Measurements from ENCODE around the gene C1orf226.

DNA sequence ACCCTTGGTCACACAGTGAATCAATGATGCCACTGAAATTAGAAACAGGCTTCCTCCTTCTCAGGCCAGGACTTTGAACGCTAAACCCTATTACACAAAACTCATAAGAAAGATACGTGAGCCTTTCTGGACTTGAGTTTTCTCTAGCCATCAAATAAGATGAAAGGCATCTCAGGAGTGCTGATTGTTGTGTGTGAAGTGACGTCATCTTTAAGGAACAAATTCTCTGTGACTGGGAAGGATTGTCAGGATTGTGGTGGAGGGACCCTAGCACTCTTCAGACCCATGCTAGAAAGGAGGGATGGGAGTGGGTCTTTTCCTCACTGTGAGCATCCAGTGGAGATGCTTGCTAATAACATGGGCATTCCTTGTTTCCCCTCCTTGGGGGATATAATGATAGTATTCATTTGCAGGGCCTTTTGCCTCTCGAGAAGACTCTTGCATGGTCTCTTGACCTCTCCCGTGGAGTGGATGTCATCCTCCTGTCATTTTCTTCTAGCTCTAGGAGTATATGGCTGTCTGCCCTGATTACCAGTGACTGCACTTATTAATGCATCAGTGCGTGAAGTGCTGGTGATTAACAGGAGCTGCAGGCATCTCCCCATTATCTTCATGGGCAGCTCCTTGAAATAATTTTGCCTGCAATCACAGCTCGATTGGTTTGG, 44.8 kb upstream of the C1orf226 start:
- TF ChIP-seq, protein P1, sequence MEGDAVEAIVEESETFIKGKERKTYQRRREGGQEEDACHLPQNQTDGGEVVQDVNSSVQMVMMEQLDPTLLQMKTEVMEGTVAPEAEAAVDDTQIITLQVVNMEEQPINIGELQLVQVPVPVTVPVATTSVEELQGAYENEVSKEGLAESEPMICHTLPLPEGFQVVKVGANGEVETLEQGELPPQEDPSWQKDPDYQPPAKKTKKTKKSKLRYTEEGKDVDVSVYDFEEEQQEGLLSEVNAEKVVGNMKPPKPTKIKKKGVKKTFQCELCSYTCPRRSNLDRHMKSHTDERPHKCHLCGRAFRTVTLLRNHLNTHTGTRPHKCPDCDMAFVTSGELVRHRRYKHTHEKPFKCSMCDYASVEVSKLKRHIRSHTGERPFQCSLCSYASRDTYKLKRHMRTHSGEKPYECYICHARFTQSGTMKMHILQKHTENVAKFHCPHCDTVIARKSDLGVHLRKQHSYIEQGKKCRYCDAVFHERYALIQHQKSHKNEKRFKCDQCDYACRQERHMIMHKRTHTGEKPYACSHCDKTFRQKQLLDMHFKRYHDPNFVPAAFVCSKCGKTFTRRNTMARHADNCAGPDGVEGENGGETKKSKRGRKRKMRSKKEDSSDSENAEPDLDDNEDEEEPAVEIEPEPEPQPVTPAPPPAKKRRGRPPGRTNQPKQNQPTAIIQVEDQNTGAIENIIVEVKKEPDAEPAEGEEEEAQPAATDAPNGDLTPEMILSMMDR (IDR thresholded peaks at IDR 0.05; ENCODE audit: low read depth, low read length) = no peak
- TF ChIP-seq POLR2A (IDR thresholded peaks at IDR 0.05; ENCODE audit: extremely low read depth, insufficient read length) (no peak), MYC (IDR thresholded peaks at IDR 0.05; ENCODE audit: low read depth, low read length) (no peak)
- TF ChIP-seq, protein P2, sequence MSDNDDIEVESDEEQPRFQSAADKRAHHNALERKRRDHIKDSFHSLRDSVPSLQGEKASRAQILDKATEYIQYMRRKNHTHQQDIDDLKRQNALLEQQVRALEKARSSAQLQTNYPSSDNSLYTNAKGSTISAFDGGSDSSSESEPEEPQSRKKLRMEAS (IDR thresholded peaks at IDR 0.05; ENCODE audit: low read depth, low read length) = no peak
